Hepatic stellate cell (primary cell): ENCODE measurements around the gene PTPRN2.

Source experiments
- DNase-seq: peaks from one replicate; pipeline ENCODE4 v3.0.0; 2011; ENCODE audit warnings: low spot score

Gene PTPRN2

GRCh38 chr7:158602905-158603772, 15.5 kb upstream of the PTPRN2 start:
- no peak for DNase-seq

- no peak for DNase-seq
These were observed 14.4 kb upstream of the PTPRN2 start for GRCh38 chr7:158602041-158602440.

DNA sequence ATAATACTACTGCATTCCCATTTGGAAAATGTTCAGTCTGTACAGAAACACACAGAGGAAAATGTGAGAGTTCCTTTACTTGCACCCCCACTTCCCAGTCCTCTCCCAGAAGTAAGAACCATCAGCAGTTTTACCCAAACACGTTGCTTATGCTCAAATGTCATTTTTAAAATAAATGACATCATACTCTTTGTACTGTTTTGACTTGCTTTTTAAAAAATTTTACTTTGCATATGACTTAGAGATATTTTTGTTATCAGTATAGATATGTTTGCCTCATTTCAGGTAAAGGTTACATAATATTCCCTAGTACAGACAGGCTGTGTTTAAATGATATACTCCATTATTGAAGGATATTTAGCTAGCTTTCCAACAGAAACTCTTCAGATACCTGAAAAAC, 13.5 kb upstream of the PTPRN2 start:
- no peak for DNase-seq

- no peak for DNase-seq
These were observed 9.1 kb upstream of the PTPRN2 start for GRCh38 chr7:158596745-158597144.

DNA sequence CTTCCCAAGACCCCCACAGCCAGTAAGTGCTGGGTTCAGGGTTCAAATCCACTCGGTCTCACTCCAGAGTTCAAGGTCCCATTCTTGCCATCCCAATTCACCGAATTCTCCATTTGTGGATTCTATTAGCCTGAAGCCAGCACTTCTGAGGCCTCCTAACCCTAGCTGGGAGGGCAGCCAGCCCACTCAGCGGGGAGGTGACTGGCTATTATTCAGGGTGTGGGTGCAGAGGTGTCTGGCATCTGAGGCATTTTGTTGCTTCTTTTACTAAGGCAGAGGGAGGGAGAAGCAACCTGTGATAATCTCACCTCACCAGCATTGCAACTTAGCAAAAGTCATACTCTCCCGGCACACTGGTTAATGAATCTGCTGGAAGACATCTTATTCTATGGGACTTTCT, 8.7 kb upstream of the PTPRN2 start:
- no peak for DNase-seq

GRCh38 chr7:158595068-158595467, 7.4 kb upstream of the PTPRN2 start:
- no peak for DNase-seq

- no peak for DNase-seq
These were observed 4.9 kb upstream of the PTPRN2 start for GRCh38 chr7:158592541-158592940.

DNA sequence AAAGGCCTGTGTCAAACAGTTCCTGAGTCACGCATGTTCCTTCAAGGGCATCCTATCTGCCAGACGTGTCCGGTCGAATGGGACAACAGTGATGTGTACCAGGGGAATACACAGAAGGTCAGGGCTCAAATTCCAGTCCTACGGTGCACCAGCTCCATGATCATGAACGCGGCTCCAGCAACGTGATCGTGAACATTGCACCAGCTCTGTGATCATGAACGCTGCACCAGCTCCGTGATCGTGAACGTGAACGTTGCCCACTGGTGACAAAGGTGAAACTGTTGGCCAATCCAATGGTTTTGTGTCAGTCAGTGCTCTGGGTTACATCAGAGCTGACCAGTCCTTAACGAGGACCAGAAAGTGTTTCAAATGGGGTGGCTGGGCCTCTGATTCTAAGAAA, 4.3 kb upstream of the PTPRN2 start:
- DNase-seq = no peak

DNA sequence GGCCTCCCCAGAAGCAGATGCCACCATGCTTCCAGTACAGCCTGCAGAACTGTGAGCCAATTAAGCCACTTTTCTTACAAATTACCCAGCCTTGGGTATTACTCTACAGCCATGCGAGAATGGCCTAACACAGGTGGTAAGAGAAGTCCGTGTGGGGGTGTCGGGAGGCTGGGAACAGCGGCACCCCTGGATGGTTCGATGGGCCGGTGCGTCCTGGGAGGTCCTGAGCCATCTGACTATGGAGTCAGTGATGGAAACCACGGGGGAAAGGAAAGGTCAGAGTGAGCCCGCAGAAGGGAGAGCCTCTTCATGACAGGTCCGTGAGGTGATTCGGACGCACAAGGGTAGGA, 2.5 kb upstream of the PTPRN2 start:
- DNase-seq = no peak

DNA sequence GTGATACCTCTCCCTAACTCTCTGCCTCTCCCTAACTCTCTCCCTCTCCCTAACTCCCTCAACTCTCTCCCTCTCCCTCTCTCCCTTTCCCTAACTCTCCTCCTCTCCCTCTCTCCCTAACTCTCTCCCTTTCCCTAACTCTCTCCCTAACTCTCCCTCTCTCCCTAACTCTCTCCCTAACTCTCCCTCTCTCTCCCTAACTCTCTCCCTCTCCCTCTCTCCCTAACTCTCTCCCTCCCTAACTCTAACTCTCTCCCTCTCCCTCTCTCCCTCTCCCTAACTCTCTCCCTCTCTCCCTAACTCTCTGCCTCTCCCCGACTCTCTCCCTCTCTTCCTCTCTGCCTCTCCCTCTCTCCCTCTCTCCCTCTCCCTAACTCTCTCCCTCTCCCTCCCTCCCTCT, 2.0 kb upstream of the PTPRN2 start:
- no peak for DNase-seq

- DNase-seq = no peak
These were observed 1.3 kb upstream of the PTPRN2 start for GRCh38 chr7:158588878-158589442.

DNA sequence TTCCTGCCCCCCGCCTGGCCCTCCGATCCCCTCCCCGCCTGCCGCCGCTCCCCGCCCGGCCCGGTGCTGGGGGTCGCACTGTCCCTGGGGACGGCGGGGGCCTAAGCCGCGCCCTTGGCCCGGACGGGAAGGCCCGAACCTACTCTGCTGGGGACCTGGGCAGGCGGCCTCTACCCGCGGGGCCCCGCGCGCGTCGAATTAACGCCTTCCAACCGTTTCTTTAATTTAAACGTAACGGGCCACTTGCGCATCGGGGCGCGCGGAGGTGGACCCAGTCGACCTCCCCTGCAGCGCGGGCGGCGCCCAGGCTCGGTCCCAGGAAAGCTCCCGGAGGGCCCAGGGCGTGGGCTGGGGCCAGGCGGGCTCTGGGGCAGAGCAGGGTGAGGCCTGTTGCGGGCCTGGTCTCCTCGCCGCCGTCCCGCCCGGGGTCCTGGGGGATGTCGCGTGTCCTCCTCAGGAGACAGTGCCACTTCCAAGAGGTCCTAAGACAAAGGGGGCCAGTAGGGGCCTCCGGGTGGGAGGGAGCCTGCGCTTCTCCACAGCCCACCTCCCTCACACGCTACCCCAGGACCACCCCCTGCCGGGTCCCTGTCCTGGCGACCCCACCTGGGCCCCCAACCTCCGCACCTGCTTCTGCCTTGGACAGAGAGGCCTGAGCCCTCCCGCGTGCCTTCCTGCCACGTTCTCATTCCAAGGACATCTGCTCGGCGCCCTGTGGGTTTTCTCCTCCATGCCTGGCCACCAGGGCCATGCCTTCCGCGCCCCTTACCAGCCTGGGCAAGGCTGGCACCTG, 658 bp upstream of the PTPRN2 start:
- DNase-seq = no peak

DNA sequence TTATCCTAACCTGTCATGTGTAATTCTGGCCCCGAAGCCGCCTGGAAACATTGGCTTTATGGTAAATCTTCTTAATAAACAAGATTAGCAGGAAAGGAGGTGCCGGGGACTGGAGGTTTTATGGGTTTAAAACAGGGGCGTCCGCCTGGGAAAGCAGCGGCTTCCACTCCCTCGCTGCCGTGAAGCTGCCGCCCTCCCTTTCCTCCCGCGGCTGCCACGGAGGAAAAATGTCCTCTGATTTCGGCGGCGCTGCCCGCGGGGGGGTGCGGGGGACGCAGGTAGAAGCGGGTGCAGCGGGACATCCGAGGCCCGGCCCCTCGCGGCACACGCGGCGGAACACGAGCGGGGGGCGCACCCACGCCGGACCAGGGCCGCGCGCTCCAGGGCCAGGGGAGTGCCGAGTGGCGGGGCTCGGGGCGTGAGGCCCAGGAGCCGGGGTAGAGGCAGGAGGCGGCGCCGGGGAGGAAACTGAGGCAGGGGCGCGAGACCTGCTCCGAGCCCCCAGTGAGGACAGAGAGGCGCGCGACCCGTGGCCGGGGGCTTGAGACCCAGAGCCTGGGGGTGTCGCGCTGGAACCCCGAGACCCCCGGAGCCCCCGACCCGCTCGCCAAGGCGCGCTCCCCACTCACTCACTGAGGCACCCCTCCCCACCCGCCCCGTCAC, 993 bp downstream of the PTPRN2 start:
- no peak for DNase-seq

DNA sequence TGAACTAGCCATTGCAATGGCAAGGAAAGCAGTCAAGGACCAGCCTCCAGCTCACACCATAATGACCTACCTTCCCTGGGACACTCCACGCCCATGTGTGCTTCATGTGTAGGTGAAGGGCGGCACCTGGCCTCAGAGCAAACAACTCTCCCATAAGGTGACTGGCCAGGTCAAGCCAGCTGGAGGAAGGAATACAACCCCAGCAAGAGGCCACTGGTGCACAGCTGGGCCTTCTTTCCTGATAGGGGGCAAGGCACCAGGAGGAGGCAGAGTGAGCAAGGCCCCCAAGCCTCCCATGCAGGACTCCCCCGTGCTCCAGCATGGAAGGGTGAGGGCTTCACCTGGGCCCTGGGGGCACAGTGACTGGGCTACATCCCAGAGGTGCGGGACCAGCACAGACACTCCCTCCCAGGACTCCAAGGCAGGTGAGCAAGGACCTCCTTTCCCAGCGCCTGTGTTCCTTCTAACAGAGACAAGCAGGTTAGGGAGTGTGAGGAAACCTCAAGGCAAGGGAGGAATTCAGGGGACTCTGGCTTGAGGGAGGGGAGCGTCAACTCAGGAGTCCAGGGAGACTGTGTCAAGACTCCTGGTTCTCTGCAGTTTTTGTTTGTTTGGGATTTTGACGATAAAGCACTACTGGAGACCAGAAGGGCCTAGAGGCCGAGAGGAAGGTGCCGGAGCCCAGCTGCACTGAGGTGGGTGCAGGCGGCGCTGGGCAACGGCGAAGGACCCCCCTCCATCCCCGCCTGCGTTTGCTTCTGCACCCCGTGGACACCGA, 1.7 kb downstream of the PTPRN2 start:
- DNase-seq = no peak

DNA sequence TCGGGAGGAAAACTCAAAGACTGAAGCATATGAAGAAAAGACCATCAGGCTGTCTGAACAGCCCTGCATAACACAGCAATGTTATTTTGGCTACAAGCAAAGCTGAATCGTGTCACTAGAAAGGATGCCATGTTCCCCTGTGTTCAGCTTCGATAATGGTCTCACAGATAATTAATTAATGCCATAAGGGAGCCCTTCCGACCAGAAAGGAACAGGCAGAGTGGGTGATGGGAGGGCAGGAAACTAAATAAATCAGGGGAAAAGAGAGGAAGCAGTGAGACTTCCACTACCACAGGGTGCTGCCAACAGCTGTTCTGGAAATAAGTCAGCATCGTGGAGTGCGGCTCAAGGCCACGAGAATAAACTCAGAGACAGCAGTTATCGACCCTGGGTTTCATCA, 3.2 kb downstream of the PTPRN2 start:
- no peak for DNase-seq

DNA sequence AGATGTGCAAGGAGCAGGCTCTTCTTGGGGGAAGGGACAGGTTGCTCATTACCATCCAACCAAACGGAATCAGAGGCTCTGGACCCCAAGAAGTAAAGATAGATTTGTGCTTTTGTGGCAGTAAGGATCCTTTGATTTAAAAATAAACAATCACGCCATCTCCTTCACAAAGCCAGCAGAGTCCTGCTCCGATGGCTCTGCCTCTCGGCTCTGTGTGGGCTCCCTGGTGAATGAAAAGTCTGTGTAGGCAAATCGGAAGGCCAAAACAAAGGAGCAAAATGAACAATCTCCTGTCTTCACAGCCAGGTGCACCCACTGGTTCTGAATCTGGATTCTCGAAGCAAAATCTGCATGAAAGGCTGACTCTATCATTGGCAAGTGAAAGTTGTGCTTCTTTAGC, 3.8 kb downstream of the PTPRN2 start:
- DNase-seq = no peak

DNA sequence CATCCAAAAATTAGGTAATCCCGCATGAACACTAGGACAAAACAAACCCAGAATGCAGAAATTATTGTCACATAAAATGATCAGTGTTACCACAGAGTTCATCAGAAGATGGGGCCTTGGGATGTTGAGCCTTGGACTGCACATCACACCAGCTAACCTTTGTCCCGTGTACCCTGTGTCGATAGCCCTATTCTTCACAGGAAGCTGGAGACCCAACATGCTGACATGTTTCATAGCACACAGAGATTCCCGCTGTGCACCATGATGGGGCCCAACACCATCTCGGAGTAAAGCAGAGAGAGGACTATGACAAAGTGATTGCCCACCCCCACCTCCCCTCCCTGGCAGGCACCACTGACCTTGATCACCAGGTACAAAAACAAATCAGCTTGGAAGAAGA, 4.5 kb downstream of the PTPRN2 start:
- no peak for DNase-seq

GRCh38 chr7:158582089-158582456, 5.5 kb downstream of the PTPRN2 start:
- DNase-seq = no peak

DNA sequence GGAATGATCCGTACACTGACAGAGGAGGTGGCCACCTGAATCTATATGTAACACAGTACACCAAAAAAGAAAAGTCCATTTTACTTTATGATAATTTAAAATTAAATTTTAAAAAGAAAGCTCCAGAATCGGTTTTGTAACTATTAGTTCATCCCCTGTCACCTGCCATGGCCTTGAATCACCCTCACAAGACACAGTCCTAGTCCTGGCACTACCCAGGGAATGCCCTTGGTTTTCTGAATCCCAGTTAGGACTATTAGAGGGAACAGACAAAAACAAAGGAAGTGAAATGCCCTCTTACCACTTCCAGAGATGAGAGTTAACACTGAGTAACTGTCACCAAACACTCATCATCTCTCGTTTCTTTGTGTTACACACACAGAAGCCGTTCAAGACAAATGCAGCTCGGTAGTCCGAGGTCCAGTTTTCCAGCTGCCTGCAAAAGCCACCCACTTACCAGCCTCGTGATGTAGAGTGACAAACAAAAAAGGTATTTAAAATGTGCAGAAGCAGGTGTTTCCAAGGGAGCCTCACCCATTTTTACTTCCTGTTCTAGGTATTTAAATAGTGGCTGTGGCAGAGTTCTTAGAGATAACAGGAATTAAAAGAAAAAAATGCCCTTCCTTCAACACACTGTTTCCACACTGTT, 6.1 kb downstream of the PTPRN2 start:
- DNase-seq = no peak

DNA sequence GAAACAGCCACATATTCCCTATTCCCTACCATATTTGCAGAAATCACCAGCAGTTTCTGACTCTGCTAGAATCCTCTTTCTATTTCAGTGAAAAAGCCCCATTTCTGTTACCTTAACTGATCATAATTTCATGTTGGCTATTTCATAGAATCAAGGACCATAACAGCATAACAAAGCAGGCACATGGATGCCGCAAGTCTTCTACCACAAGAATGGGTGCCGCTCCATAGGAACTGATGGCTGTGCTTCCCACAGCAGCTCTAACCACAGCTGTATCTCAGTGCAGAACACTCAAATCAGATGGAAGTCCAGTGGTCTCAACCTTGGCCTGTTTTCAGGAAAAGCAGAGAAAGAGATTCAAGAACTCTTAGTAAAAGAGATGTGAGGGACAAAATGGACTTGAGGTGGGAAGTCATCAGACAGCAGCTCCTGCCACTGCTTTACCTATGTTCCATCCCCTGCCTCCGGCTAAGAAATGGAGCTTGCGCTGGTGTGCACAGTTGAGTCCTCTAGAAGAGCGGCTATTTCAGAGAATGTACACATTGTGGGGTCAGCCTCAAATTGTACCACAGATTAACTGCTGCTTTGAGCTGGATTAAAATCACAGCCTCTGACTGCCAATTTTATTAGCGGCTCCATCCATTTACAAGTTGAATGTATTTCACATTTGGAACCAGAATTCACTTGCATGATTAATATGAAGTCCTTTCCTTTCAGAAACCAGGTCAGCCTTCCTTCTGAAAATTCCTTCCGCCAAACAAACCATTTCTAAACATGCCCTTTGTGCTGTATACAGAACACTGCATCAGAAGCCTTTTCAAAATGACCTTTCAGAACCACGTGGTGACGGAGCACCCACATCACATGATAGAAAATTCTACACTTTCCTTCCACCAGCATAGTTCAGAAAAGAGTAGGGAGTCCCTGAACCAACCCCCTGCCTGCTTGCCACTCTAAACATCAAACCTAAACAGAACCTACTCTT, 7.7 kb downstream of the PTPRN2 start:
- DNase-seq = no peak
